Pulmonary artery endothelial cell (primary cell): Measurements from ENCODE around the gene BEX3. TPM values are rescaled to one million over a fixed set of nuclear protein-coding genes. Genes with fewer than 3 reads are reported as not detected.
"Not testable (repeated sequence)": the region's sequence is repeated elsewhere in the genome, so short reads cannot be mapped to it uniquely, and the experiment has no call there.

ENCODE experiments used
- DNase-seq: peaks from one replicate; pipeline ENCODE4 v3.0.0-alpha.2; 2011; ENCODE audit warnings: low read depth, low spot score
- total RNA-seq: library from RNA; depleted of rRNA; stranded (reverse); fragments of >200 nt; gene quantifications from 2 replicates; pipeline ENCODE4 v1.2.3, GENCODE V29; 2014

BEX3 gene
- total RNA-seq, 1 donor from 2014 or later: 232 TPM

GRCh38 chrX:103378990-103379389, 2.7 kb downstream of the BEX3 start:
- no peak for DNase-seq

- DNase-seq: no peak
Observed at GRCh38 chrX:103382877-103383276, 6.5 kb downstream of the BEX3 start.

DNA sequence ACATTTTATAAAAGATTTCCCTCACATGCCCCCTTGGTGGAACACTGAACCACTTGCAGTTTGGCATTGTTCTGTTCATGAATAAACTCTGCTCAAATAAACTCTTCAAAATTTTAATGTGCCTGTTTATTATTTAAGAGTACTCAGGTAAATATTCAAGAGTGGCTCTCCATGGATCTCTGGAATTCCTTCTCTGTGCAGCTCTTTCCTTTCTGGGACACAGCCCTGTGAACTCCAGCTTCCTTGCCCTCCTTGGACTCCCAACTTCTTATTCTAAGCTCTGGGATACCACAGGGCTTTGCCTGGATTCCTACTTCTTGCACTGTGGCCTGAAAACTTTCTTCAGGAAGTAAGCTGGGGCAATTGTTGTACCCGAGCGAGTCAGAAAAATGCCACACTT, 8.3 kb downstream of the BEX3 start:
- DNase-seq: no peak

- DNase-seq: not testable (repeated sequence)
Observed at GRCh38 chrX:103385283-103385830, 9.0 kb downstream of the BEX3 start.

- DNase-seq: no peak
Observed at GRCh38 chrX:103386332-103386731, 10.0 kb downstream of the BEX3 start.

- no peak for DNase-seq
Observed at GRCh38 chrX:103393487-103393886, 17.1 kb downstream of the BEX3 start.

- DNase-seq: no peak
Observed at GRCh38 chrX:103396186-103396585, 19.8 kb downstream of the BEX3 start.

- no peak for DNase-seq
Observed at GRCh38 chrX:103396660-103397059, 20.3 kb downstream of the BEX3 start.

DNA sequence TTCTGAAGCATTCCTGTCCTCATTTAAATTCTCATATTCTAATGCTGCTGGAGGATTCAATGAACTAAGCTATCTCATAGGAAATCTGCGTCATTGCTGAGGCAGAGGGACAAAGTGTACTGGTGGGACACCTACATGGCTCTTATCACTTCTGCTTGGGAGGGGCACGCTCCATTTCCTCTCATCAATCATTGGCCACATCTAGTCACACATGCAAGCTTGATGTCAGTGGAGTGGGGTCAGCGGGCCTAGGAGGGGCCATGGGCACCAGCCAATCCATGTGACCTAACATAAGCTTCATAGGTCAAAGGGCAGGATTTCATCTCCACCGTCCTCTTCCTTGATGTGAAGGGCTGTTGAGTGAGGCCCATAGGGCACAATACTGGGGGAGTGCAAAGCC, 21.4 kb downstream of the BEX3 start:
- DNase-seq: no peak

- peak; percentile 22 for DNase-seq
Observed at GRCh38 chrX:103398421-103398864, 22.1 kb downstream of the BEX3 start.

GRCh38 chrX:103399744-103400143, 23.4 kb downstream of the BEX3 start:
- DNase-seq: no peak

DNA sequence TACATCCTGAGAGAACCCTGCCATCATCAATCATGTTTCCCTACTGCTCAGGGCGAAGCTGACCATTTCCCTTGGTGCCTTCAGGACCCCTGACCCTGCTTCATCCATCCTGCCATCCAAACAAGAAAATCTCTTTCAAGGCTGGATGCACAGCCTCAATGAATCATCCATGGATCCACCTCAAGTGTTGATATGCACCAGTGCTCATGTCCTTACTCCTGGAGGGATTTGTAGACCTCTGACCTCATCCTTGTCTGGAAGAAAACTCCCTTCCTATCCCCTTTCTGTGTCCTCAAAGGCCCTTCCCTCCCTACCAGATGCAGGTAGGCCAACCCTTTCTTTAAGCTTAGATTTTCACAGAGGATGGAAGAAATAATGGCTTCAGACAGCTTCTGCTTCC, 24.6 kb downstream of the BEX3 start:
- DNase-seq: no peak

DNA sequence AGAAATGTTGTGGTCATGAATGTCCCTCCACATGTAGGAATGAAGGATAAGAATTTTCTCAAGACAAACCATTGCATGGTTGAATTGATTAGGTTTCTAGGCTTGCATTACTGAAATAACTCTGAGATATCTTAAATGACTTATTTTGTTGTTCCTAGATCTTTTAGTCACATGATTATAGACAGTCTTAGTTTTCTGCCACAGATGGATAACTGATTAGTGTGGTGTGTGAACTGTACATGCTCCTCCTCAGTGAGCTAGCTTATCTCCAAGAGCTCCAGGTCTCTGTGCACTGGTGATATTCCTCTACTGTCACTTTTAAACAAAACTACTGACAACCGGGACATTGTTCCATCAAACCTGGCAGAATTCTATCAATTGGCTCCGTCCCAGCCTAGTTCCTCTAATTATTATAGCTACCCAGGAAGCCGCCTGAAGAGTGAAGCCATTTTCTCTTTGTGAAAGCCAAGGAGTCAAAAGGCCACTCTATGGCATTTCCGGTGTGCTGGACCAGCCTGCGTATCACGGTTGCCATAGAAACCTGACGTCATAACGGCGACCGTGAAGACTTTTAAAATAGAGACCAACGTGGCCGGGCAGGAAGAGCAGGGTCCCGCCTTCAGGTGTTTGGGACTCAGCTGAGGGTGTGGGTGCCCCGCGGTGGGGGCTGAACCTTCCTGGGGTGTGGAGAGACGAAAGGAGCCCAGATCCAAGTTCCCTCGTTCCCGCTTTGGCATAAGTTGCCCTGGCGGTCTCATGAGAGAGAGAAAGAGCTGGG, 28.1 kb downstream of the BEX3 start:
- DNase-seq: peak; percentile 65

DNA sequence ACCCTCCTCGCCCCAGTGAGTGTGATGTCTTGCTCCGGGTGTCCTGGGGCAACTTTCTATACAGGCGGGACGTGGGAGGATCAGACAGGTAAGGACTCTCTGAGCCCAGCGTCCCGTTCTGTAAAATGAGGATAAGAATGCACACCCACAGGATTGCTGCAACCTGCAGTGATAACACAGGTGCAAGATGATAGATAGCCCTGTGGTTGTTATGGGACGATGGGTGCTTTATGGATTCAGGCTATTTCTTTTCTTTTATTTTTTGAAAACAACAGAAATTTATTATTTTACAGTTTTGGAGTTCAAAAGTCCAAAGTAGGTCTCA, 28.6 kb downstream of the BEX3 start:
- no peak for DNase-seq

DNA sequence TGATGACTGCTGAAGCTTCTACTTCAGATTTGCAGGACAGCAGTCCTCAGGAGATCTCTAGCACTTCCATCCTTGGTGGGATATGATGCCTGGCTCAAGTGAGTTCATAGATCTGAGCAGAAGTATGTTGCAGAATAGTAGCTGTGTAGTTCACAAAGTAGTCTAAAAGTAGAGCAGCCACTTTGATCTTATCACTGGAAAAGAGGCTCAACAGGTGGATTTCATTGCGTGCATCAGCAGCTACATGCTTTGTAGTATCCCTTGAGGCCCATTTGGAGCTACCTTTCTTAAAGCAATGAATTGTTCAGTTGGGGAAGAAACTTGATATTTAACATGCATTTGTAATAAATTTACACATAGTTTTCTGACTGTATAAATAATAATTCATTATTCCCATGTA, 29.9 kb downstream of the BEX3 start:
- no peak for DNase-seq

DNA sequence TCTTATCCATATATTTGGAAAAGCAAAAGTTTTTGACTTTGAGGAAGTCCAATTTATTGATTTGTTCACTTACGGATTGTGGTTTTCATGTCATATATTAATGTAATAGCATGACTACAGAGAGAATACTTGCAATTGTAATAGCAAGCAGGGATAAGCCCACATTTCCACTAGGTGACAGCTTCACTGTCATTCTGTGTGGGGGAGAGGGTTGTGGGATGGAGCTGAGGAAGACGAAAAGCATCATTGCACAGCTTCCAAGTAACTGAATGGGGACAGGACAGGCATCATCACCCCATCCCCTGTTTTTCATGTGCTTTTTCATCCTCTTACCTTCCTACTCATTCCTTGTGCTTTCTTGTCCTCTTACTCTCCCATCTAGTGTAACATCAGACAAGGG, 31.4 kb downstream of the BEX3 start:
- no peak for DNase-seq

DNA sequence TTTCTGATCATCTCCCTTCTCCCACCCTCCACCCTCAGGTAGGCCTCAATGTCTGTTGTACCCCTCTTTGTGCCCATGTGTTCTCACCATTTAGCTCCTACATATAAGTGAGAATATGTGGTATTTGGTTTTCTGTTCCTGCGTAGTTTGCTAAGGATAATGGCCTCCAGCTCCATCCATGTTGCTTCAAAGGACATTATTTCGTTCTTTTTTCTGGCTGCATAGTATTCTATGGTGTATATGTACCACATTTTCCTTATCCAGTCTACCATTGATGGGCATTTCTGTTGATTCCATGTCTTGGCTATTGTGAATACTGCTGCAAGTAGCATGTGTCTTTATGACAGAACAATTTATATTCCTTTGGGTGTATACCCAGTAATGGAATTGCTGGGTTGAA, 35.4 kb downstream of the BEX3 start:
- DNase-seq: not testable (repeated sequence)

GRCh38 chrX:103413705-103414387, 37.5 kb downstream of the BEX3 start:
- no peak for DNase-seq

DNA sequence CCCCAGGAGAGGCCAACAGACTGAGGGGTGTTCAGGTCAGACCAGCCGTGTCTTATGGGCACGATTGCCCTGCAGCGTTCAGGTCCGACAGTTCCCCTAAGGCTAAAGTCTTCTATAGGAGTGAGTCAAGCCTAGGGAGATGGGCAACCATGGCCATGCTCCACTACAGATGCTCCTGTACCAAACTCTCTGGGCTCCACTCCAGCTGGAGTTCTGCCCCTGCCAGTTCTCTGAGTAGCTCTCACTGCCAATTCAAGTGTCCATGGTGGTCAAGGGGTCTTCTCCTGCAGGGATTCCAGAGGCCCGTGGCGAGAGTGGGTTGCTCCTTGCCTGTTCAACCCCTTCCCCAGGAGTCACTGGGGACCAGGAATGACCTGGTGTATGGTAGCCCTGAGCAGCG, 38.2 kb downstream of the BEX3 start:
- no peak for DNase-seq

- DNase-seq: no peak
Observed at GRCh38 chrX:103415068-103415467, 38.7 kb downstream of the BEX3 start.

DNA sequence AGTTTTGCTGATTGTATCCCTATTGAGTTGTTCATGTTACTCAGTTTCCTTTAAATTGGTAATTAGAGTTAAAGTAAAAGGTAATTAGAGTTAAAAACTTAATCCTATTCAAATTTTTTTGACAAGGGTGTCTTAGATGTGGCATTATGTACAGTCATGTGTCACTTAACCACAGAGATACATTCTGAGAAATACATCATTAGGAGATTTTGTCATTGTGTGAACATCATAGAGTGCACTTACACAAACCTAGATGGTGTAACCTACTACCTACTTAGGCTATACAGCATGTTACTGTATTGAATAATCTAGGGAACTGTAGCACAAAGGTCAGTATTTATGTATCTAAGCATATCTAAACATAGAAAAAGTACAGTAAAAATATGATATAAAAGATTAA, 39.2 kb downstream of the BEX3 start:
- no peak for DNase-seq

GRCh38 chrX:103417370-103417769, 41.0 kb downstream of the BEX3 start:
- no peak for DNase-seq

- no peak for DNase-seq
Observed at GRCh38 chrX:103417933-103418332, 41.6 kb downstream of the BEX3 start.
